Osteocyte (in vitro differentiated cells): Measurements from ENCODE around the gene CCDC179. TPM values are rescaled to one million over a fixed set of nuclear protein-coding genes. Genes with fewer than 3 reads are reported as not detected.

Experiments
- DNase-seq: peaks from one replicate; pipeline ENCODE4 v3.0.0; 2021; ENCODE audit warnings: mixed read lengths; ENCODE audit not compliant: unreplicated experiment; ENCODE audit errors: extremely low spot score
- H3K27ac Mint-ChIP-seq: one replicate; pipeline ENCODE4 v1.8.0; 2021; ENCODE audit warnings: mild to moderate bottlenecking, mixed read lengths; ENCODE audit not compliant: unreplicated experiment
- H3K27me3 Mint-ChIP-seq: one replicate; pipeline ENCODE4 v1.8.0; 2021; ENCODE audit warnings: mixed read lengths; ENCODE audit not compliant: unreplicated experiment
- H3K36me3 Mint-ChIP-seq: one replicate; pipeline ENCODE4 v1.8.0; 2021; ENCODE audit warnings: mixed read lengths; ENCODE audit not compliant: unreplicated experiment
- H3K4me1 Mint-ChIP-seq: one replicate; pipeline ENCODE4 v1.8.0; 2021; ENCODE audit warnings: mixed read lengths; ENCODE audit not compliant: unreplicated experiment
- H3K4me3 Mint-ChIP-seq: one replicate; pipeline ENCODE4 v1.8.0; 2021; ENCODE audit warnings: mild to moderate bottlenecking, moderate library complexity, mixed read lengths; ENCODE audit not compliant: unreplicated experiment
- H3K9me3 Mint-ChIP-seq: one replicate; pipeline ENCODE4 v1.8.0; 2021; ENCODE audit warnings: mixed read lengths; ENCODE audit not compliant: unreplicated experiment
- total RNA-seq: library from RNA; stranded (reverse); gene quantifications from 2 replicates; pipeline ENCODE4 v1.2.1, GENCODE V29; 2021
- TF ChIP-seq, protein P1 (sequence below): fragments of 200-600 bp; sonication (generic); IDR thresholded peaks from 2 replicates; pipeline ENCODE4 v1.5.0; 2021; ENCODE audit warnings: antibody characterized with exemption, mild to moderate bottlenecking, moderate library complexity

The CCDC179 gene
- total RNA-seq, 1 donor from 2014 or later, result not detected

DNA sequence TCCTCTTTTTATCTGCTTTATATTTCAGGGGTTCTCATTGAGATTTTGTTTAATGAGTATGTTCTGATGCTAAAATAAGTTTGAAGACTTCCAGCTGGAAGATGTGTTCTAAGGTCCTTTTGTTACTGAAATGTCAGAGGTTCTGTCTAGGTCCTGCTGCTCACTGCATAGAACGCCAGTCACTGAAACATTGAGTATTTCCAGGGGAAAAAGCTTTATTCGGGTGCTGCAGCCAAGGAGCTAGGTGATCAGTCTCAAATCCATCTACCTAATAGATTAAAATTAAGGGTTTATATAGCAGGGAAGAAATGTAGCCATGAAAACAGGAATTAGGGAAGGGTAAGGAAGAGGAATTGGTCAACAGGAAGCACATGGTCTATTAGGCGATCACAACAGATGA is 50.4 kb downstream of the CCDC179 start:
- no peak overlapping the region for H3K27ac Mint-ChIP-seq
- H3K27me3 Mint-ChIP-seq, result no peaks in the 10 kb centered on the region
- no peaks in the 10 kb centered on the region for H3K36me3 Mint-ChIP-seq
- no peak for DNase-seq
- TF ChIP-seq, protein P1, sequence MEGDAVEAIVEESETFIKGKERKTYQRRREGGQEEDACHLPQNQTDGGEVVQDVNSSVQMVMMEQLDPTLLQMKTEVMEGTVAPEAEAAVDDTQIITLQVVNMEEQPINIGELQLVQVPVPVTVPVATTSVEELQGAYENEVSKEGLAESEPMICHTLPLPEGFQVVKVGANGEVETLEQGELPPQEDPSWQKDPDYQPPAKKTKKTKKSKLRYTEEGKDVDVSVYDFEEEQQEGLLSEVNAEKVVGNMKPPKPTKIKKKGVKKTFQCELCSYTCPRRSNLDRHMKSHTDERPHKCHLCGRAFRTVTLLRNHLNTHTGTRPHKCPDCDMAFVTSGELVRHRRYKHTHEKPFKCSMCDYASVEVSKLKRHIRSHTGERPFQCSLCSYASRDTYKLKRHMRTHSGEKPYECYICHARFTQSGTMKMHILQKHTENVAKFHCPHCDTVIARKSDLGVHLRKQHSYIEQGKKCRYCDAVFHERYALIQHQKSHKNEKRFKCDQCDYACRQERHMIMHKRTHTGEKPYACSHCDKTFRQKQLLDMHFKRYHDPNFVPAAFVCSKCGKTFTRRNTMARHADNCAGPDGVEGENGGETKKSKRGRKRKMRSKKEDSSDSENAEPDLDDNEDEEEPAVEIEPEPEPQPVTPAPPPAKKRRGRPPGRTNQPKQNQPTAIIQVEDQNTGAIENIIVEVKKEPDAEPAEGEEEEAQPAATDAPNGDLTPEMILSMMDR, result no peak
- peaks cover 9% of the 10 kb centered on the region for H3K9me3 Mint-ChIP-seq
- H3K4me3 Mint-ChIP-seq, result no peak overlapping the region
- H3K4me1 Mint-ChIP-seq, result no peaks in the 10 kb centered on the region

DNA sequence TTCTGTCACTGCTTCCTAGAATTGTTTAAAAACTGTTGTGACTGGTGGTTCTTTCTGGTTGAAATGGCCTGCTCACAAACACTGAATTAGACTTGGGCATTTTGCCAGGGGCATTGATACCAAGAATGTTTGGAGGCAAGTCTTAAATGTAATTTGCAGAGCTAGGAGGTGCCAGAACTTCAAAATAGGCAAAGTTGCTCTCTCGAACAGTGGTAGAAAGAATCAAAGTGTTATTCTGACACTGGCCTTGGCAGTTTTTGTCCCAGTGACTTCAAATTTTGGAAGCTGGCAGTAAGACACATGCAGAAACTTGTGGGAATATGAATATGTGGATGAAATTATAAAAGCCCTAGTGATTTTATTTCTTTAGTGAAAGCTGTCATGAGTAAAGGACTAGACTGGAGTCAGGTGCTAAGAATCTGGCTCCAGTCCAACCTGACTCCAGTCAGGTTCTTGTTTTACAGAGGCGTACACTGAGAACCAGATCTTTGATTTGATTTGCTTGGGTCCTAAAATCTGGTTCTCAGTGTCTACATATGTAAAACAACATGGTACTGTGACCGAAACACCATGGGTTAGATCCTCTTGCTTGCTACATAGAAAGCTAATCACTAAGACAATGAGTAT is 51.6 kb downstream of the CCDC179 start:
- Mint-ChIP-seq H3K27me3 (no peaks in the 10 kb centered on the region), H3K4me3 (no peak overlapping the region), H3K9me3 (peaks cover 9% of the 10 kb centered on the region), H3K36me3 (no peaks in the 10 kb centered on the region), H3K4me1 (no peaks in the 10 kb centered on the region), H3K27ac (no peak overlapping the region)
- no peak for DNase-seq
- TF ChIP-seq, protein P1, result no peak

DNA sequence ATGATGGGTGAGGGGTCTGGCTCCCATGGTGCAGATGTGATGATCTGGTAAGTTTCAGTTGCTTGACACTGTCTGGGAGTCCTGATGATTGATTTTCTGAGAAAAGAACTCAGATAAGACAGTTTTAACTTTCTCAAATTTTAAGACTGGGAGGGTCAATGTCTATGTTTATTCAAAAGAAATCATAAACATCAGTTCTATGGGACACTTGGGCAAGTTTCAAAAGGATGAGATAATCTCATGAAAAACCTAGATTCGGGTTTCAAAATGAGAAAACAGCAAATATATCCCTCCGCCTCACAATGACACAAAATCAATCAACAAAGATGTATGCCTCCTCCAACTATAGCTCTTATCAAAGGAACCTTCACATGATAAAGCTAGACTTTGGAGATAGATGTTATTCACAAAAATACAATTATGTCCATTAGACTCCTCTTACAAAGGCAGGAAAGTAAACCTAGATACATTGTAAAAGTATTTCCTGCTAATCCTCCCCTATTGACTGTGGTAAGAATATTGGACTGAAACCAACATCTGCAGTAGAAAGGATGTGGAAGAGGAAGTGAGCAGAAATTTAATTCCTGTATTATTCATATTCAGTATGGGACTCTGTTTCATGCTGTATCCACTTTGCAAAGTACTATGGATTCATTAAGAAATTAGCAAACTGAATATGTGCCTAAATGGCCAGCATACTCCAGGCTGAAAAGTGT is 52.3 kb downstream of the CCDC179 start:
- Mint-ChIP-seq H3K9me3 (peaks cover 9% of the 10 kb centered on the region), H3K36me3 (no peaks in the 10 kb centered on the region), H3K4me1 (no peaks in the 10 kb centered on the region), H3K27me3 (no peaks in the 10 kb centered on the region), H3K4me3 (no peak overlapping the region), H3K27ac (no peak overlapping the region)
- DNase-seq, result no peak
- TF ChIP-seq, protein P1, result no peak

DNA sequence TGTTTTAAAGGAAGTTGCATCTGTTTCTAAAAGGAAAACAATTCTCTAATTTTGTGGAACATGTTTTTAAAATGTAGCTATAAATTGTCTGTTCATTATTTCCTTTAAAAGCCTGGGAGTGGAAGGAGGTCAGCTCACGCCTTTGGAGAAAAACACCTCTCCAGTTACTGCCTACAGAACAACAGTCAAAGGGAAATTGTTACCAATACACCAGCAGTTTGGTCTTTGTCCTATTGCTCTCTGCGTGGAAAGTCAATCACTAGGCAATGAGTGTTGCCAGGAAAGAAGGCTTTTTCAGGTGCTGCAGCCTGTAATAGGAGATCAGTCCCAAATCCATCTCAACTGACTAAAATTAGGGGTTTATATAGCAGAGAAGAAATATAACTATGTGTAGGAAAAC is 52.9 kb downstream of the CCDC179 start:
- Mint-ChIP-seq H3K36me3 (no peaks in the 10 kb centered on the region), H3K4me3 (no peak overlapping the region), H3K27me3 (no peaks in the 10 kb centered on the region), H3K4me1 (no peaks in the 10 kb centered on the region), H3K9me3 (peaks cover 9% of the 10 kb centered on the region), H3K27ac (no peak overlapping the region)
- TF ChIP-seq, protein P1, result no peak
- DNase-seq, result no peak

DNA sequence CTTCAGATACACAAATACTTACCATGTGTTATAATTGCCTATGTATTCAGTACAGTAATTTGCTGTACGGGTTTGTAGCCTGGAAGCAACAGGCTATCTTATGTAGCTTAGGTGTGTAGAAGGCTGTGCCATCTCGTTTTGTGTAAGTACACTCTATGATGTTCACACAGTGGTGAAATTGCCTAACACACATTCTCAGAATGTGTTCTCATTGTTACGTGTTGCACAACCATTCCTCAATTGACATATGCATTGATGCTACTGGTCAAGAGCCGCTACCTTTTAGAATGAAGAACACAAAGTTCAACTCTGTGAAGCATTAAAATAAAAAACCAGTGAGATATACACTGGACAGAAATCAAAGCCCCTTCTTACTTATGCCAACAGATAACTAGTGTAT is 57.4 kb downstream of the CCDC179 start:
- no peak overlapping the region for H3K4me3 Mint-ChIP-seq
- H3K27ac Mint-ChIP-seq, result no peak overlapping the region
- no peaks in the 10 kb centered on the region for H3K36me3 Mint-ChIP-seq
- no peak for DNase-seq
- peaks cover 3% of the 10 kb centered on the region for H3K27me3 Mint-ChIP-seq
- H3K9me3 Mint-ChIP-seq, result no peaks in the 10 kb centered on the region
- no peaks in the 10 kb centered on the region for H3K4me1 Mint-ChIP-seq
- TF ChIP-seq, protein P1, result no peak
